HG02870 (cell line): ENCODE results near the gene MAN1A1.
A peak's percentile ranks its signal among the peaks of the same experiment; 100 is the strongest.

Experiments used
- ATAC-seq: cut with Tn5 transposase; IDR thresholded peaks from one replicate; pipeline ENCODE4 v1.9.1; 2021; ENCODE audit warnings: mild to moderate bottlenecking, moderate library complexity; ENCODE audit not compliant: unreplicated experiment

MAN1A1 gene

GRCh38 chr6:119240257-119241110, 109.1 kb downstream of the MAN1A1 start:
- no peak for ATAC-seq

- ATAC-seq = no peak
These were observed 112.3 kb downstream of the MAN1A1 start for GRCh38 chr6:119237177-119237715.

GRCh38 chr6:119234941-119235340, 114.6 kb downstream of the MAN1A1 start:
- no peak for ATAC-seq

GRCh38 chr6:119234457-119234856, 115.1 kb downstream of the MAN1A1 start:
- ATAC-seq = no peak

GRCh38 chr6:119233312-119233984, 116.1 kb downstream of the MAN1A1 start:
- no peak for ATAC-seq

- ATAC-seq = no peak
These were observed 118.2 kb downstream of the MAN1A1 start for GRCh38 chr6:119231394-119231793.

- ATAC-seq = no peak
These were observed 119.4 kb downstream of the MAN1A1 start for GRCh38 chr6:119230160-119230559.

- ATAC-seq = no peak
These were observed 122.2 kb downstream of the MAN1A1 start for GRCh38 chr6:119227377-119227776.

GRCh38 chr6:119226089-119226488, 123.5 kb downstream of the MAN1A1 start:
- no peak for ATAC-seq

GRCh38 chr6:119224095-119224701, 125.4 kb downstream of the MAN1A1 start:
- no peak for ATAC-seq

GRCh38 chr6:119220452-119220851, 129.1 kb downstream of the MAN1A1 start:
- ATAC-seq = no peak

GRCh38 chr6:119218548-119218947, 131.0 kb downstream of the MAN1A1 start:
- ATAC-seq = no peak

GRCh38 chr6:119215885-119216590, 133.5 kb downstream of the MAN1A1 start:
- no peak for ATAC-seq

- ATAC-seq = no peak
These were observed 134.3 kb downstream of the MAN1A1 start for GRCh38 chr6:119215309-119215708.

GRCh38 chr6:119210596-119210995, 139.0 kb downstream of the MAN1A1 start:
- ATAC-seq = no peak

- ATAC-seq = peak; percentile 73
These were observed 139.9 kb downstream of the MAN1A1 start for GRCh38 chr6:119209452-119210205.

GRCh38 chr6:119207971-119208725, 141.4 kb downstream of the MAN1A1 start:
- ATAC-seq = no peak

GRCh38 chr6:119207327-119207726, 142.2 kb downstream of the MAN1A1 start:
- ATAC-seq = no peak

- peak; percentile 87 for ATAC-seq
These were observed 143.5 kb downstream of the MAN1A1 start for GRCh38 chr6:119205911-119206618.
